K562 (cell line): ENCODE data around the gene CNOT10. TPM values are rescaled to one million over a fixed set of nuclear protein-coding genes. Genes with fewer than 3 reads are reported as not detected.

Source experiments
- ARHGAP35 ChIP-seq: fragments of 450-650 bp; IDR thresholded peaks from 2 replicates; pipeline ENCODE4 v1.6.1; 2018; ENCODE audit not compliant: partially characterized antibody
- BRF2 ChIP-seq: IDR thresholded peaks from 3 replicates; pipeline ENCODE4 v1.6.1; 2011; ENCODE audit warnings: borderline replicate concordance, mild to moderate bottlenecking; ENCODE audit not compliant: insufficient read length, insufficient read depth
- CHD1 ChIP-seq: fragments of 200-600 bp; sonication (generic); IDR thresholded peaks from one replicate; pipeline ENCODE4 v1.6.1; 2012; ENCODE audit warnings: mild to moderate bottlenecking, moderate library complexity, low read length, inconsistent platforms
- CSDE1 ChIP-seq, 2 experiments: fragments of 450-650 bp; IDR thresholded peaks; 2 replicates each; pipeline ENCODE4 v1.6.1; 2016; ENCODE audit warnings: mild to moderate bottlenecking in 1 of 2
- HNRNPK ChIP-seq: fragments of 200-400 bp; formaldehyde crosslinking; IDR thresholded peaks from one replicate; pipeline ENCODE4 v1.6.1; 2018; ENCODE audit warnings: mild to moderate bottlenecking, low read depth, low read length; ENCODE audit not compliant: poor library complexity, severe bottlenecking
- KLF10 ChIP-seq: fragments of 250-450 bp; sonication (Bioruptor Pico); IDR thresholded peaks from 2 replicates; pipeline ENCODE4 v1.6.1; 2021; ENCODE audit warnings: matching md5 sums
- NCOA6 ChIP-seq: fragments of 450-650 bp; IDR thresholded peaks from 2 replicates; pipeline ENCODE4 v1.6.1; 2017; ENCODE audit warnings: mild to moderate bottlenecking
- OTX1 ChIP-seq: fragments of 450-650 bp; formaldehyde crosslinking; IDR thresholded peaks from 2 replicates; pipeline ENCODE4 v1.4.0; 2022; ENCODE audit warnings: mild to moderate bottlenecking
- RBM14 ChIP-seq: fragments of 200-400 bp; formaldehyde crosslinking; IDR thresholded peaks from 2 replicates; pipeline ENCODE4 v1.6.1; 2018; ENCODE audit warnings: low read depth, mild to moderate bottlenecking, low read length, moderate library complexity, borderline replicate concordance; ENCODE audit not compliant: insufficient read depth
- SAFB ChIP-seq: fragments of 200-400 bp; formaldehyde crosslinking; IDR thresholded peaks from 2 replicates; pipeline ENCODE4 v1.6.1; 2017; ENCODE audit warnings: low read depth, low read length, borderline replicate concordance
- TCF7L2 ChIP-seq: fragments of 150-350 bp; IDR thresholded peaks from 2 replicates; pipeline ENCODE4 v1.6.1; 2016; ENCODE audit warnings: low read depth, mild to moderate bottlenecking, low read length, moderate library complexity
- TSHZ1 ChIP-seq: fragments of 250-450 bp; sonication (Bioruptor Pico); IDR thresholded peaks from 2 replicates; pipeline ENCODE4 v1.4.0; 2020; ENCODE audit warnings: mild to moderate bottlenecking, moderate library complexity
- ZNF347 ChIP-seq: fragments of 450-650 bp; formaldehyde crosslinking; IDR thresholded peaks from 2 replicates; pipeline ENCODE4 v1.4.0; 2020; ENCODE audit warnings: low read depth, mild to moderate bottlenecking, moderate library complexity
- ZNF644 ChIP-seq: fragments of 200-800 bp; sonication (Bioruptor generic); IDR thresholded peaks from 2 replicates; pipeline ENCODE4 v1.6.1; 2016; ENCODE audit warnings: low read depth, missing genetic modification characterization, missing compliant biosample characterization
- polyA plus RNA-seq, 8 experiments: library from polyadenylated mRNA; depleted of rRNA in 4 of 8; stranded (reverse) in 5 of 8; unstranded in 3 of 8; fragments of >200 nt; fragmentation: Nextera tagmentation in 2 of 8; fragmentation: Illumina TruSeq in 1 of 8; extraction: Ambion mirVana in 2 of 8; extraction: Trizol in 1 of 8; gene quantifications; 2 replicates each; pipeline versions ENCODE4 v1.2.1 to v1.2.3, GENCODE V29; 2011 to 2014; ENCODE audit warnings: inconsistent platforms in 1 of 8, missing spikeins in 1 of 8
- total RNA-seq, 7 experiments: library from RNA; depleted of rRNA in 6 of 7; stranded (reverse); fragments of >200 nt in 6 of 7; fragmentation: Illumina TruSeq in 2 of 7; extraction: Trizol in 2 of 7; gene quantifications; 2 replicates each; pipeline versions ENCODE4 v1.2.1 to v1.2.3, GENCODE V29; 2011 to 2021; ENCODE audit warnings: low replicate concordance in 1 of 7
- TF ChIP-seq, protein P1 (sequence below): fragments of 450-650 bp; IDR thresholded peaks from 2 replicates; pipeline ENCODE4 v1.6.1; 2017; ENCODE audit warnings: antibody characterized with exemption, mild to moderate bottlenecking
- TF ChIP-seq, protein P2 (sequence below): sonication (generic); formaldehyde crosslinking; IDR thresholded peaks from 2 replicates; pipeline ENCODE4 v1.5.0; 2020; ENCODE audit warnings: missing genetic modification reagents

Gene CNOT10
- total and polyA plus RNA-seq, 9 of the 15 experiments (the other 6 are each of a cell fraction or from before 2014, with no cell fraction given), result 35.7 to 114 (median 81.9) TPM

DNA sequence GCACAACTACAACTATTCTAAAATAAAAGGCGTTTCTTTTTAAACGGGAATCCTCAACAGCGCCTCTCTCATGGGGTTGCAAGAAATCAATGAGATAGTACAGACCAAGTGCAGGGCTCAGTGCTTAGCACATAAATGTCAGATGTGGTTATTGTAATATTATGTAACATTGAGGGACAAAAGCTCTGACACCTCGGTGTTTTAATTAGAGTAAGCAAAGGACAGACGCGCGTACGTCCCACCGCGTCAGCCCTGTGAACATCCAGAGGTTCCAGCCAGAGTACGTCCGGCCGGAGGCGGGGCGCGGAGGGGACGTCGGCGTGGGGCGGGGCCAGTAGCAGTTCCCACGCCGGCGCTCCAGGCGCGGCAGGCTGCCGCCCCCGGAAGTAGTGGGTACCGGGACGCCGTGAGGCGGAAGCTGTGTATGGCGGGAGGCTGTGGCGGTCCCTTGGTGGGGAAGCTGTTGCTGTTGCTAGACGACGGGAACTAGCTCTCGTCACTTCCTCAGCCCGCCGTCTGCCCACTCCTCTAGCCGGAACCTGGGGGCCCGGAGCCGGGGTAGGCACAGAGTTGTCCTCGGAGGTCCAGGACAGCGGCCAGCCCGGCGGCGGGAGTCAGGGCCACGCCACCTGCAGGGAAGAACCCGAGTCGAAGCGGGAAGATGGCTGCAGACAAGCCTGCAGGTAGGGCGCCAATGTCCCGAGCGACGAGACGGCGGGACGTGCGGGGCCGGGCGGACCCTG, at the start of gene CNOT10 (continued):
- no peak for TF ChIP-seq TSHZ1 (CRISPR knock-in tag)
- TF ChIP-seq TCF7L2, result peak; percentile 92
- TF ChIP-seq SAFB, result no peak
- no peak for TF ChIP-seq HNRNPK
- no peak for TF ChIP-seq KLF10 (CRISPR knock-in tag)
- TF ChIP-seq ZNF644 (tag), result 0 out of 2 replicates have a peak, but pooled peaks have one; percentile 44
- 0 out of 2 replicates have a peak, but pooled peaks have one; percentile 15 for TF ChIP-seq OTX1 (CRISPR knock-in tag)
- TF ChIP-seq NCOA6, result peak; percentile 84
- TF ChIP-seq, protein P1, sequence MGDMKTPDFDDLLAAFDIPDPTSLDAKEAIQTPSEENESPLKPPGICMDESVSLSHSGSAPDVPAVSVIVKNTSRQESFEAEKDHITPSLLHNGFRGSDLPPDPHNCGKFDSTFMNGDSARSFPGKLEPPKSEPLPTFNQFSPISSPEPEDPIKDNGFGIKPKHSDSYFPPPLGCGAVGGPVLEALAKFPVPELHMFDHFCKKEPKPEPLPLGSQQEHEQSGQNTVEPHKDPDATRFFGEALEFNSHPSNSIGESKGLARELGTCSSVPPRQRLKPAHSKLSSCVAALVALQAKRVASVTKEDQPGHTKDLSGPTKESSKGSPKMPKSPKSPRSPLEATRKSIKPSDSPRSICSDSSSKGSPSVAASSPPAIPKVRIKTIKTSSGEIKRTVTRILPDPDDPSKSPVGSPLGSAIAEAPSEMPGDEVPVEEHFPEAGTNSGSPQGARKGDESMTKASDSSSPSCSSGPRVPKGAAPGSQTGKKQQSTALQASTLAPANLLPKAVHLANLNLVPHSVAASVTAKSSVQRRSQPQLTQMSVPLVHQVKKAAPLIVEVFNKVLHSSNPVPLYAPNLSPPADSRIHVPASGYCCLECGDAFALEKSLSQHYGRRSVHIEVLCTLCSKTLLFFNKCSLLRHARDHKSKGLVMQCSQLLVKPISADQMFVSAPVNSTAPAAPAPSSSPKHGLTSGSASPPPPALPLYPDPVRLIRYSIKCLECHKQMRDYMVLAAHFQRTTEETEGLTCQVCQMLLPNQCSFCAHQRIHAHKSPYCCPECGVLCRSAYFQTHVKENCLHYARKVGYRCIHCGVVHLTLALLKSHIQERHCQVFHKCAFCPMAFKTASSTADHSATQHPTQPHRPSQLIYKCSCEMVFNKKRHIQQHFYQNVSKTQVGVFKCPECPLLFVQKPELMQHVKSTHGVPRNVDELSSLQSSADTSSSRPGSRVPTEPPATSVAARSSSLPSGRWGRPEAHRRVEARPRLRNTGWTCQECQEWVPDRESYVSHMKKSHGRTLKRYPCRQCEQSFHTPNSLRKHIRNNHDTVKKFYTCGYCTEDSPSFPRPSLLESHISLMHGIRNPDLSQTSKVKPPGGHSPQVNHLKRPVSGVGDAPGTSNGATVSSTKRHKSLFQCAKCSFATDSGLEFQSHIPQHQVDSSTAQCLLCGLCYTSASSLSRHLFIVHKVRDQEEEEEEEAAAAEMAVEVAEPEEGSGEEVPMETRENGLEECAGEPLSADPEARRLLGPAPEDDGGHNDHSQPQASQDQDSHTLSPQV, result peak; percentile 56; the same call in 1 of the 2 replicates
- TF ChIP-seq RBM14, result no peak
- no peak for TF ChIP-seq ARHGAP35
- TF ChIP-seq, protein P2, sequence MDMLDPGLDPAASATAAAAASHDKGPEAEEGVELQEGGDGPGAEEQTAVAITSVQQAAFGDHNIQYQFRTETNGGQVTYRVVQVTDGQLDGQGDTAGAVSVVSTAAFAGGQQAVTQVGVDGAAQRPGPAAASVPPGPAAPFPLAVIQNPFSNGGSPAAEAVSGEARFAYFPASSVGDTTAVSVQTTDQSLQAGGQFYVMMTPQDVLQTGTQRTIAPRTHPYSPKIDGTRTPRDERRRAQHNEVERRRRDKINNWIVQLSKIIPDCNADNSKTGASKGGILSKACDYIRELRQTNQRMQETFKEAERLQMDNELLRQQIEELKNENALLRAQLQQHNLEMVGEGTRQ (CRISPR knock-in tag), result no peak
- peak; percentile 61 for TF ChIP-seq CHD1
- TF ChIP-seq CSDE1 (IDR thresholded peaks at IDR 0.05), result peak in 1 of 2 experiments; percentile 7; a peak in 1 of 4 replicates
- TF ChIP-seq BRF2, result no peak
- TF ChIP-seq ZNF347, result no peak
